ENCODE measurements around the gene GCSH. TPM values are rescaled to one million over a fixed set of nuclear protein-coding genes. Genes with fewer than 3 reads are reported as not detected.

The GCSH gene
- total and polyA plus RNA-seq, 2 of the 13 experiments (the other 11 are each of a cell fraction or from before 2014, with no cell fraction given), result 35.9 to 103 TPM

- Histone ChIP-seq H3K4me2 (ENCODE audit: low read depth, low read length) (no peak overlapping the region), H3K4me3 (replicated peaks in 1 of 3; ENCODE audit: insufficient read depth in 1 of 3, low read depth in 2 of 3, low read length in 3 of 3) (no peak overlapping the region), H3K27ac (ENCODE audit: extremely low read length, insufficient read depth, low read length) (no peak overlapping the region), H3K4me1 (ENCODE audit: insufficient read depth, low read length) (peaks cover 15% of the 10 kb centered on the region), H3K79me2 (ENCODE audit: insufficient read depth, low read length) (no peaks in the 10 kb centered on the region), H3K9ac (ENCODE audit: insufficient read depth, low read depth, low read length) (no peak overlapping the region), H3K36me3 (replicated peaks in 1 of 2; ENCODE audit: control insufficient read depth in 1 of 2, insufficient read depth in 2 of 2, low read length in 2 of 2) (no peaks in the 10 kb centered on the region), H3K27me3 (ENCODE audit: control insufficient read depth in 1 of 2, insufficient read depth in 2 of 2, low read length in 2 of 2) (no peaks in the 10 kb centered on the region), H2AFZ (ENCODE audit: low read length) (no peak overlapping the region), H4K20me1 (ENCODE audit: insufficient read depth, low read length) (no peaks in the 10 kb centered on the region), H3K9me3 (ENCODE audit: low read length) (no peaks in the 10 kb centered on the region)
- in situ Hi-C loops (cut with HindIII; ENCODE audit: extremely low pct_ligation_motif_present, low pct_unique_long_range_greater_than_20kb) (no loop called here), intact Hi-C loops (cut with micrococcal nuclease; ENCODE audit: unreplicated experiment) (no loop called here)
- POLR2A ChIA-PET, result interaction anchor here (0.7 kb wide), 1 partner anchor 36 kb away, joined by 4 read pairs; no protein-coding TSS in a partner anchor
- TF ChIP-seq ZBTB43 (CRISPR knock-in tag; conservative IDR thresholded peaks at IDR 0.05) (no peak), NR2F1 (CRISPR knock-in tag; IDR thresholded peaks at IDR 0.05) (0 out of 4 replicates have a peak, but pooled peaks of 1 of the 2 experiments have one; percentile 35), ZBTB33 (CRISPR knock-in tag; IDR thresholded peaks at IDR 0.05) (peak; percentile 59; the same call in 1 of the 2 replicates), HMG20B (CRISPR knock-in tag; conservative IDR thresholded peaks at IDR 0.05) (no peak), GABPA (IDR thresholded peaks at IDR 0.05; ENCODE audit: low read depth, low read length) (no peak), GABPA (CRISPR knock-in tag; IDR thresholded peaks at IDR 0.05; ENCODE audit: low read depth) (peak; percentile 46; the same call in 1 of the 2 replicates), ZKSCAN5 (CRISPR knock-in tag; IDR thresholded peaks at IDR 0.05) (no peak), ARNTL (CRISPR knock-in tag; IDR thresholded peaks at IDR 0.05) (no peak), ZSCAN30 (CRISPR knock-in tag; IDR thresholded peaks at IDR 0.05) (no peak), SAP130 (CRISPR knock-in tag; IDR thresholded peaks at IDR 0.05; ENCODE audit: low read depth) (peak; percentile 16; the same call in 1 of the 2 replicates), NR2F6 (IDR thresholded peaks at IDR 0.05) (peak; percentile 59), NR2F6 (CRISPR knock-in tag; IDR thresholded peaks at IDR 0.05) (peak; percentile 48; the same call in 1 of the 2 replicates), TFDP1 (CRISPR knock-in tag; IDR thresholded peaks at IDR 0.05; ENCODE audit: borderline replicate concordance) (no peak), ZNF501 (CRISPR knock-in tag; IDR thresholded peaks at IDR 0.05) (no peak), ZNF24 (IDR thresholded peaks at IDR 0.05) (no peak), TEAD3 (CRISPR knock-in tag; optimal IDR thresholded peaks at IDR 0.05; ENCODE audit: borderline replicate concordance) (no peak), SP5 (CRISPR knock-in tag; IDR thresholded peaks at IDR 0.05; ENCODE audit: borderline replicate concordance, low read depth) (peak; percentile 58), PHF5A (CRISPR knock-in tag; IDR thresholded peaks at IDR 0.05; ENCODE audit: low read depth, unreplicated experiment) (no peak), ZSCAN31 (CRISPR knock-in tag; IDR thresholded peaks at IDR 0.05; ENCODE audit: low read depth) (no peak), ZNF260 (CRISPR knock-in tag; IDR thresholded peaks at IDR 0.05; ENCODE audit: borderline replicate concordance, low read depth) (no peak)
- ATAC-seq, result no peak
- FAIRE-seq, result no peak
- WGBS (ENCODE audit: low lambda C conversion rate), result 73% methylated on average over 4 of the region's 4 CpGs
- no TSS peak for BruUV-seq (replicated peaks)
- CTCF ChIA-PET (ENCODE audit: low intra/inter-chr PET ratio, low total read pairs), result no interaction called here
- peak; percentile 63 for DNase-seq (ENCODE audit: low spot score)
Observed at GRCh38 chr16:81071805-81072204, 24.4 kb downstream of the GCSH start.
